Upper lobe of left lung (tissue), 4 donors: ENCODE results near the gene ATAD2B.

ENCODE experiments used
- EP300 ChIP-seq, 4 donors: sonication (generic); formaldehyde crosslinking; IDR thresholded peaks; one replicate each; pipeline ENCODE4 v1.5.1; 2017; ENCODE audit warnings: antibody characterized with exemption in 4 of 4, control low read depth in 2 of 4
- POLR2A ChIP-seq, 4 donors: fragments of 450-650 bp; IDR thresholded peaks; one replicate each; pipeline ENCODE4 v1.5.1; 2016 to 2017; ENCODE audit warnings: antibody characterized with exemption in 4 of 4, mild to moderate bottlenecking in 2 of 4
- TF ChIP-seq, protein P1 (sequence below), 6 experiments: fragments of 450-650 bp in 4 of 6; fragments of 200-600 bp in 2 of 6; sonication (generic) in 2 of 6; IDR thresholded peaks; one replicate each; pipeline ENCODE4 v1.5.1; 2016 to 2019; ENCODE audit warnings: antibody characterized with exemption in 6 of 6

DNA sequence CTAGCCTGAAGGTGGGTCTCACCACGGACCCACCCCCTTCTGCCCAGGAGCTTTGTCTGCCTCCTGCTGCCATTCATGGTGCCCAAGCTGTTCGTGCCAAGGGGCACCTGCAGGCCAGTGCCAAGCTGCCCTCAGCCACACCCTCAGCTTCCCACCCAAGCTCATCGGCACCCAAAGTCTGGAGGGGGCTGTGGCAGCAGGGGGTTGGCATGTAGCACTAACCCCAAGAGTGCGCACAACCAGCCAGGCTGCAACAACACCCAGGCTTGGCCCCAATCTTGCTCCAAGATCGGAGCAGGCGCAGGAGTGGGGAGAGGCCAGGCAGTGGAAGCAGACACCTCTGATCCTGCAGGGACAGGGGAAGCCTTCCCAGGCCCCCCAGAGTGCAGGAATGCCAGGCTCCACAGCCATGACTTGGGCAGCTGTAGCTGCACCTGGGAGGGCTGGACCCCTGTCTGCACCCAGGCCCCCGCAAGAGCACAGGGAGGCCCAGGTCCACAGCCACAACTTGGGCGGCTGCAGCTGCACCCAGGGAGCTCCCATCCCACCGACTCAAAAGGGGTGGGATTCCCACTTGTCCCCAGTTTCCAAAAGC lies 89.9 kb downstream of the ATAD2B start:
- TF ChIP-seq POLR2A (IDR thresholded peaks at IDR 0.05) = no peak
- TF ChIP-seq, protein P1, sequence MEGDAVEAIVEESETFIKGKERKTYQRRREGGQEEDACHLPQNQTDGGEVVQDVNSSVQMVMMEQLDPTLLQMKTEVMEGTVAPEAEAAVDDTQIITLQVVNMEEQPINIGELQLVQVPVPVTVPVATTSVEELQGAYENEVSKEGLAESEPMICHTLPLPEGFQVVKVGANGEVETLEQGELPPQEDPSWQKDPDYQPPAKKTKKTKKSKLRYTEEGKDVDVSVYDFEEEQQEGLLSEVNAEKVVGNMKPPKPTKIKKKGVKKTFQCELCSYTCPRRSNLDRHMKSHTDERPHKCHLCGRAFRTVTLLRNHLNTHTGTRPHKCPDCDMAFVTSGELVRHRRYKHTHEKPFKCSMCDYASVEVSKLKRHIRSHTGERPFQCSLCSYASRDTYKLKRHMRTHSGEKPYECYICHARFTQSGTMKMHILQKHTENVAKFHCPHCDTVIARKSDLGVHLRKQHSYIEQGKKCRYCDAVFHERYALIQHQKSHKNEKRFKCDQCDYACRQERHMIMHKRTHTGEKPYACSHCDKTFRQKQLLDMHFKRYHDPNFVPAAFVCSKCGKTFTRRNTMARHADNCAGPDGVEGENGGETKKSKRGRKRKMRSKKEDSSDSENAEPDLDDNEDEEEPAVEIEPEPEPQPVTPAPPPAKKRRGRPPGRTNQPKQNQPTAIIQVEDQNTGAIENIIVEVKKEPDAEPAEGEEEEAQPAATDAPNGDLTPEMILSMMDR (IDR thresholded peaks at IDR 0.05) = no peak
- no peak for TF ChIP-seq EP300 (IDR thresholded peaks at IDR 0.05)
